Measurements from ENCODE around the gene KBTBD12.
"Not testable (repeated sequence)": the region's sequence is repeated elsewhere in the genome, so short reads cannot be mapped to it uniquely, and the experiment has no call there.

KBTBD12 gene

GRCh38 chr3:127915115-127915936 lies at the start of gene KBTBD12:
Gene KBTBD12, plus strand, starts transcription at chr3:127915232. Its CDS starts 7,830 bp downstream, at chr3:127923062.
- DNase-seq, result no peak

GRCh38 chr3:127865941-127866340 lies 49.1 kb upstream of the KBTBD12 start:
- no peak for DNase-seq

- no peak for DNase-seq
Observed at GRCh38 chr3:127867412-127867811, 47.6 kb upstream of the KBTBD12 start.

- no peak for DNase-seq
Observed at GRCh38 chr3:127867986-127868385, 47.0 kb upstream of the KBTBD12 start.

- no peak for DNase-seq
Observed at GRCh38 chr3:127870156-127870555, 44.9 kb upstream of the KBTBD12 start.

- not testable (repeated sequence) for DNase-seq
Observed at GRCh38 chr3:127874097-127874496, 40.9 kb upstream of the KBTBD12 start.

- no peak for DNase-seq
Observed at GRCh38 chr3:127881586-127881985, 33.4 kb upstream of the KBTBD12 start.

- DNase-seq, result no peak
Observed at GRCh38 chr3:127884041-127884440, 31.0 kb upstream of the KBTBD12 start.

- DNase-seq, result no peak
Observed at GRCh38 chr3:127886231-127886955, 28.6 kb upstream of the KBTBD12 start.

- DNase-seq, result no peak
Observed at GRCh38 chr3:127886956-127887231, 28.1 kb upstream of the KBTBD12 start.

GRCh38 chr3:127887321-127887720 lies 27.7 kb upstream of the KBTBD12 start:
- DNase-seq, result no peak

GRCh38 chr3:127888156-127888555 lies 26.9 kb upstream of the KBTBD12 start:
- no peak for DNase-seq

- DNase-seq, result no peak
Observed at GRCh38 chr3:127888564-127889107, 26.4 kb upstream of the KBTBD12 start.

- no peak for DNase-seq
Observed at GRCh38 chr3:127889461-127889863, 25.6 kb upstream of the KBTBD12 start.

GRCh38 chr3:127889976-127890650 lies 24.9 kb upstream of the KBTBD12 start:
- DNase-seq, result no peak

- peak; percentile 40 for DNase-seq
Observed at GRCh38 chr3:127890651-127891290, 24.3 kb upstream of the KBTBD12 start.

- DNase-seq, result no peak
Observed at GRCh38 chr3:127894481-127894880, 20.6 kb upstream of the KBTBD12 start.

- no peak for DNase-seq
Observed at GRCh38 chr3:127899200-127899599, 15.8 kb upstream of the KBTBD12 start.

GRCh38 chr3:127899766-127900165 lies 15.3 kb upstream of the KBTBD12 start:
- DNase-seq, result no peak

- DNase-seq, result no peak
Observed at GRCh38 chr3:127900536-127900935, 14.5 kb upstream of the KBTBD12 start.

GRCh38 chr3:127902486-127902885 lies 12.5 kb upstream of the KBTBD12 start:
- DNase-seq, result no peak

- no peak for DNase-seq
Observed at GRCh38 chr3:127903611-127904375, 11.2 kb upstream of the KBTBD12 start.

All from stimulated activated CD4-positive, alpha-beta T cell treated with anti-CD3 and anti-CD28 coated beads, Interleukin-4, amount 100 ng/mL, for 24 hours (primary cell).